ENCODE measurements around the gene GSK3A.

GSK3A gene

DNA sequence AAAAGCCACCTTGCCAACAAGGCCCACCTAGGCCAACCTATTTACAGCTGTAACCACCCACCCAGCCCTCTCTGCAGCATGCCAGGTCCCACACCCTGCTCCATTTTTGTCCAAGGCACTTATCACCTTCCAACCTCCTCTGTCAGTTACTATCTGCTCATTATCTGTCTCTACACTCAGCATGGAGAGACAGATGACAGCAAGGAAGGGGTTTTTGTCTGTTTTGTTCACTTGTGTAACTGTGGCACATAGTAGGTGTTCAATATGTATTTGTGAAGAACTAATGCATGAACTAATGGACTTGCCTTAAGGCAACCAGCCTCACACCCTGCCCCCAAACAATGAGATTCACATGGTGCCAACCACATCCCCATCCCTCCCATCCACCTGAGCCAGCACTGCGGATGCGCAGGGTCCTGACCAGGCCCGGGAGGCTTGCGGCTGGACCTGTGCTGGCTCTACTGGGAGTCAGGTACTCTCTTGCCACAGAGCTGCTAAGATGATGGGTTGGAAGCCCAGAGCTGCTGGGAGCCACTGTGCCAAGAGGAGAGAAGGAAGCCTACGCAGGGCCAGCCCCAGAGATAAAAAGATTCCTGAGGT, 42.2 kb downstream of the GSK3A start:
- no peak for DNase-seq (ENCODE audit: low read depth in 2 of 2)

DNA sequence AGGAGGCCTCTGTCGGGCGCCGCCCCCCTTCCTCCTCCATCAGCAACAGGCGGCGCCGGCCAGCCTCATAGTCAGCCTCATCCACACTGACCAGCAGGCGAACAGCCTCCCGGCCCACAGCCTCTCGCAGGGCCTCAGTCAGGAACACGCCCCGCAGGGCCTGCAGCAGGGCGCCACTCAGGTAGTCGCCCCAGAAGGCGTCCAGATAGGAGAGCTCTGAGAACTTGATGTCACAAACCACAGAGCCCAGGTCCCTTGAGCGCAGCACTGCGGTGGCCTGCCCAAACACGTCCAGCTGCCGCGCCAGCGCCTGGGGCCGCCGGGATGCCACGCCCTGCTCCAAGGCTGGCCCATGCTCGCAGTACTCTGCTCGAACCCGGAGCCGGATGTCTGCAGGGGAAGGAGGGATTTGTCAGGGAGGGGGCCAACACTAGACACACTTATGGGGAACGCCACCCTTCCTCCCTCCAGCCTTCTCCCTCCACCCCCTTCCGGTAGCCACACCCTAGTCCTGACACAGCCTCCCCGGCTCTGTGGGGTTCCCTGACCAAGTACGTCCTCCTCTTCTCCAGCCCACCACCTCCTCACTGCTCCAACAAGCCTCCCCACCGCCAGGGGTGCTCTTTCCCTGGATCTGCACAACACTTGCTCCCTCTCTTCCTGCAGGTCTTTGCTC, 42.8 kb downstream of the GSK3A start:
- peak; percentile 48 to 56 for DNase-seq (ENCODE audit: low read depth in 2 of 2)

DNA sequence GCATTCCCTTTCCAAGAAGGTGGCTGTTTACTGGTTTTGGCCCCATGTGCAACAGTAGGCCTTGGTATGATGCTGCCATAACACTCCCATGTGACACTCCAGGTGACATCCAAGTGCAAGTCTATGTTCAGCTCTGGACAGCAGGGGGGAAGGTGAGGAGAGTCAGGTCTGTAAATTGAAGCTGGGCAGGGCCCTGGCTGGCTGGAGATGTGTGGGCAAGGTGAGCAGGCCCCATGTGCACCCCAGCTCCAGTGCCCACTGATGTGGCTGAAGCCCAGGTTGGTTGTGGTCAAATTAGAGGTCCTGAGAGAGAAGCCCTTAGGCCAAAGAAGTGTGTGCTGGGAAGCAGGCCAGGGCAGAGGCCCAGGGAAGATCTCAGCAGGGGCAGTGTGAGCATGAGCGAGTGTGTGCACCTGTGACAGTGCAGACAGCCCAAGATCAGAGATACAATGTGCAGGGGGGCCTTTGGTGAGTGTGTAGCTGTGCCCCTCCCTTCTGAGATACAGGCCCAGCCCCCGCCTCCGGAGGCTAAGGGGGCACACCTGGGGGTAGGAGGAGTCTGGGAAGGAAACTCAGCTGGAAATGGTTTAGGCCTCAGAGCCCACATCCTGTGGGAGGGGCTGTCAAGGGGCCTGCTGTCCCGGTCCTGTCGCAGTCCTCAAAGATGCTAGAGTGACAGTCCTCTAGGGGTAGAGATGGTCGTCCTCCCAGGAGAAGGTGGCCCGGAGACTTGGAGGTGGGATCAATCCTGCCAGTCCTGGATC, 43.5 kb downstream of the GSK3A start:
- DNase-seq (ENCODE audit: low read depth in 2 of 2), result no peak

DNA sequence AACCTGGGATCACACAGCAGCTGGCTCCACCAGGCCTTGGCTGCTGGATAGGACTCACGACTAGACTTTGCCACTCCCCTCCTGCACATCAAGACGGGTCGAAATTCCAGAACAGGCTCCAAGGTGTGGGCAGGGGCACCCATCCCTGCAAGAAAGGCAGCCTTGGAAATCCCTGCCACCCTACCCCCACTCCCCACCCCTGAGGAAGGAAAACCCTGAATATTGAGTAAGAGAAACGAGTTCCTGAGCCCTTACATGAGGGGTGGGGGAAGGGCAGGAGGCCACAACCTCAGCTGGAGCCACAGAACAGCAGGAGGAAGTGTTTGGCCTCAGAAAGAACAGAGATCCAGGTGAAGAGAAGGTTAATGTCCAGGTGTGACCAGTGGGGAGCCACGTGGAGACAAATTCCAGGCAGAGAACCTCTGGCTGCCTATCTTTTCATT, 45.0 kb downstream of the GSK3A start:
- no peak for DNase-seq (ENCODE audit: low read depth in 2 of 2)

DNA sequence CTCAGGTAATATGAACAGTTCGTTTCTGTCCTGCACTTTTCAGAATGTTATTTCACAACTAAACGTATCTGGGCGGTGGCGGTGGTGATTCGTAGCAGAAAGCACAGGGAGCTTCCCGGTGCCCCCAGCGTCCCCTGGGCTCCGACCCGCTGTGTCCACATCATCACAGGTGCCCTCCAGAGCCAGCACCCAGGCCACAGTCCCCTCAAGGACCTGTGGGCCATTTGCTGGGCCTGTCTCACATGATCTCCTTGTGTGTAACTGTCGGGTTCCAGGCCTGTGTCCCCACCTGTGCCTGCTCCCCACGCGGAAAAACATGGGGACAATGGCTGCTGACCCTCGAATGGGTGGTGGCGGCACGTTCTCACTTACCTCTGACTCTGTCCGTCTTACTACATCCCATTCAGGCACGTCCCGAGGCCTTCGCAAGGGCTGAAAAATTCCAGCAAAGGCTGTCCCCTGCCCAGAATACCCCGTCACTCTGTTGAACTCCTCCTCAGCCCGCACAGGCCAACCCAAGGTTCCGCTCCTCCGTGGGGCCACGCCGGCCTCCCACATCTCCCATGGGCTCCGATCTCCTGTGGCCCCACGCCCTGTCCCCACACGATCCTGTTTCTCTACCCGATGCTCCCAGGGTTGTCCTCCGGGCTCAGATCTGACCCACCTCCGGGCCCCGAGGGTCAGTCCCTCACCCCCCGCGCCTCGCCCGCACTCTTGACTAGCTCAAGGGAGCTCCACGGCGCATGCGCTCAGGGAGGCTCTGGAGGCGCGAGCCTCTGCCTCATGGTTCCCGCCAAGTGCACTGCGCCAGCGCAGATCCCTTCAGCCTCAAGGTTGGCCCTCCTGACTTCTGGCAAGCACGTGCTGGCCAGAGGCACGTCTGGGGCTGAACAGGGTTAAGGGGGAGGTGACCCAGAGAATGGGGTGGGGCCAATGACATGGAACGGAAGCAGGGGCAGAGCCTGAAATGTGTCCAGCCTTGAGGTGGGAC, 46.1 kb downstream of the GSK3A start:
- no peak for DNase-seq (ENCODE audit: low read depth in 2 of 2)

DNA sequence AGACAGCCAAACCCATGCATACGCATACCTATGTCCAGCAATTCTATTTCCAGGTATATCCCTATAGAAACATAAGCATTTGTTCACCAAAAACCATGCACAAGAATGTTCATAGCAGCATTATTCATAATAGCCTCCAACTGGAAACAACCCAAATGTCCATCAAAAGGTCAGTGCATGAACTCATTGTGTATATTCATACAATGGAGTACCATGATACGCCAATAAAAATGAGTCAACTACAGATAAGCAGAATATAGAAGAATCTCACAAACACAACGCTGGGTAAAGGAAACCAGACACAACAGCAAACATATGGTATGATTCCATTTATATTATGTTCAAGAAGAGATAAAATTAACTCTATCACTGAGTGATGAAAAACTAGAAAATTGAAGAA, 48.7 kb downstream of the GSK3A start:
- no peak for DNase-seq (ENCODE audit: low read depth in 2 of 2)

DNA sequence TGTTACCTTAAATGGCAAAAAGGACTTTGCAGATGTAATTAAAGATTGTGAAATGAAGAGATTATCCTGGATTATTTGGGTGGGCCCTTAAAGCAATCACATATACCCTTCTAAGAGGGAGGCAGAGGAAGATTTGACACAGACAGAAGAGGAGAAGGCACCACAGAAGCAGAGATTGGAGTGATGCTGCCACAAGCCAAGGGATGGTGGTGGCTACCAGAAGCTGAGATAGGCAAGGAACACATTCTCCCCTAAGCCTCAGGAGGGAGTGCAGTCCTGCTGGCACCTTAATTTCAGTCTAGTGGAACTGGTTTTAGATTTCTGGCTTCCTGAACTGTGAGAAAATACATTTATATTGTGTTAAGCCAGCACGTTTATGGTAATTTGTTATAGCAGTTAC, 49.1 kb downstream of the GSK3A start:
- no peak for DNase-seq (ENCODE audit: low read depth in 2 of 2)

DNA sequence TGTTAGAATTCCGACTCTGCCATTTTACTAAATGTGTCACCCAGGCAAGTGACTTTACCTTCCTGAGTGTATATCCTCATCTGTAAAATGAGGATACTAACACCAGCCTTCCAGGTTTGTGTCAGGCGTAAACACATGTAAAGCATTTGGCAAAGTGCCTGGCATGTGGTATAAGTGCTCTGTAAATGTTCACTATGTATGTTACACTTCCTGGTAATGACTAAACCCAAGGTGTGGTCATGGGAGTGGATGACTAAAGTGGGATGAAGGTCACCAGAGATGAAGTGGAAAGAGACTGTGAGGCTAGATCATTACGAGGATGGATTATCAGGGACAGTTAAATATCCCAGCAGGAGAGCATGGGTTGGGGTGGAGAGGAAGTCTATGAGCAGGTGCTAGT, 50.5 kb downstream of the GSK3A start:
- DNase-seq (ENCODE audit: low read depth in 2 of 2), result peak in 1 of 2 donors; percentile 32

DNA sequence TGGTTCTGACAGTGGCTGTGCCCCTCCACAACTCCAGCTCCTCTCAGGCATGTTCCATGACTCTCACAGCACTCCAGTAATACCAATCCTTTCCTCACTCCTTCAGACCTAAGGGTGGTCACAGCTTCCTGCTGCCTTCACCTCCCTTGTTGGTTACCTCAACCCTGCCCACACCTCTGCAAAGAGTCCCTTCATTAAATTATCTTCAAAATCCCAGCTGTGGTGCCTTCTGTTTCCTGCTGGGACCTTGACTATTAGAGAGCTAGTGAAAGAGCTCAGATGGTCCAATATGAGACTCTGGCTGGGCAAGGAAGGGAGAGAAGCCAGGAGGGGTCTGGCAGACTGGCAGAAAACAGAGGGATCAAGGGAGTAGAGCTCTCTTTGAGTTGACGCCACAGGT, 51.1 kb downstream of the GSK3A start:
- no peak for DNase-seq (ENCODE audit: low read depth in 2 of 2)

DNA sequence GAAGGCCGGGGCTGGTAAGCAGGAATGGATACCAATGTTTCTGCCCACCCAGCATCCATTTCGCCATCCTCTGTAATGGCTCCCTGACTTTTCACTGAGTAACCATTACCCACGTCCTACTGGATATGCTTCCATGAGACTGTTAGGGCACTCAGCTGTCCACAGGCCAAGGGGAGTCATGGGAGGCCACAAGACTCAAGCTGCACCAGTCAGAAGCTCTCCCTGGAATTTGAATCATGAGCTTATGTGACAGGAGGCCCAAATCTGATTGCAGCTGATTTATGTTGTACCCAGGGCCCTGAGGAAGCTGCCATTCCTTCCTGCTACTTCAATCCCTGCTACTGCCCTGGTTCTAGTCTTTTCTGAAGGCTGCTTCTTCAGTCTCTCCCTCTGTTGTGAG, 53.3 kb downstream of the GSK3A start:
- no peak for DNase-seq (ENCODE audit: low read depth in 2 of 2)

DNA sequence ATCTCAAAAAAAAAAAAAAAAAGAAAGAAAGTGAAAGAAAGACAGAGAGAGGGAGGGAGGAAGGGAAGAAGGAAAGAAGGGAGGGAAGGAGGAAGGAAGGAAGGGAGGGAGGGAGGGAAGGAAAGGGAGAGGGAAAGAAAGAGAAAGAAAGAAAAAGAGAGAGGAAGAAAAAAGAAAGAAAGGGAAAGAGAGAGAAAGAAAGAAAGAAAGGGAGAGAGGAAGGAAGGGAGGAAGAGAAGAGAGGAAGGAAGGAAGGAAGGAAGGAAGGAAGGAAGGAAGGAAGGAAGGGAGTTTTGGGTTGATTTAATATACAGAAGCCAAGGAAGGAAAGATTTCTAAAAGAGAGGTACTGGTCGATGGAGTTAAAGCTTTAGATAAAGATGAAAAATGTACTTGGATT, 53.7 kb downstream of the GSK3A start:
- no peak for DNase-seq (ENCODE audit: low read depth in 2 of 2)

DNA sequence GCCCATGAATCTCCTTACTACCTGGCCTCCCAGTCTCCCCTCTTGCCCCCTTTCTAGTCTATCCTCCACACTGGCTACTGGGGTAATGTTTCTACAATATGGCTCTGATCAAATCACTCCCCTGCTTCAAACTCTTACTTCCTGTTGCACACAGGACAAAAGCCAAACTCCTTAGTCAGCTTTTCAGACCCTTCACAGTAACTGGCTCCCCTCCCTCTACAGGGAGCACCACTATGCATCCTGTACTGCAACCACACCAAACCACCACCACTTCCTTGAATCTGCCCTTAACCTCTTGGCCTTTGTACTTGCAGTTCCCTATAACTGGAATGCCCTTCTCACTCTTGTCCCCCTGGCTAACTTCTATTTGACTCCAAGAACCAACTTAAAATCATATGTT, 57.1 kb downstream of the GSK3A start:
- DNase-seq (ENCODE audit: low read depth in 2 of 2), result no peak

DNA sequence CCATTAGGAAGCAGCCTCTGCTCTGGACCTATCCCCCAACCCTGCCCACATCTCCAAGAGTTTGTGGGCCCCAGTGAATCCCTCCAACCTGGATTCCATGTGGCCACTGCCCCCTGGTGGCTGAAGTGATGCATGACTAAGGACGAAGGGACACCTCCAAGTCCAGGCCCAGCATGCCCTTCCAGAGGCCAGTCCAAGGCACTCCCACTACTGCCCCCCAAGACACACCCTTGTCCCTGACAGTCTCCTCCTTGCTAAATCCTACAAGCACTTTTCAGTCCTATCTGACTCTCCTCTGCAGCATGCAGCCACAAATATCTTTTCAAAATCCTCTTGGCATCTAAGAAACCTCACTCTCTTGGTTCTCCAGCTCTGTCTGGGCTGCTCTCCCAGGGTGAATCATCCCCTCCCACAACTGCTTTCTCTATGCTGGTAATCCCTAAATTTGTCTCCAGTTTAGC, 58.0 kb downstream of the GSK3A start:
- DNase-seq (ENCODE audit: low read depth in 2 of 2), result peak; percentile 70 to 74

Data from stimulated activated CD4-positive, alpha-beta T cell treated with anti-CD3 and anti-CD28 coated beads, Interleukin-4, amount 100 ng/mL, for 48 hours (primary cell).